ENCODE results near the gene APOL2.
A peak's percentile ranks its signal among the peaks of the same experiment; 100 is the strongest.
"Not testable (repeated sequence)": the region's sequence is repeated elsewhere in the genome, so short reads cannot be mapped to it uniquely, and the experiment has no call there.

APOL2 gene

GRCh38 chr22:36215981-36216380, 23.3 kb downstream of the APOL2 start:
- no peaks in the 10 kb centered on the region for H3K36me3 Mint-ChIP-seq (ENCODE audit: low read depth)
- H3K27ac Mint-ChIP-seq: no peak overlapping the region
- H3K4me3 Mint-ChIP-seq: no peak overlapping the region
- H3K27me3 Mint-ChIP-seq: no peaks in the 10 kb centered on the region
- intact Hi-C loops (cut with micrococcal nuclease): no loop called here
- no peaks in the 10 kb centered on the region for H3K9me3 Mint-ChIP-seq
- H3K4me1 Mint-ChIP-seq (ENCODE audit: low read depth): peaks cover 72% of the 10 kb centered on the region

- H3K9me3 Mint-ChIP-seq: peaks cover 8% of the 10 kb centered on the region
- intact Hi-C loops (cut with micrococcal nuclease): no loop called here
- H3K27me3 Mint-ChIP-seq: no peaks in the 10 kb centered on the region
- H3K4me1 Mint-ChIP-seq (ENCODE audit: low read depth): peaks cover 75% of the 10 kb centered on the region
- H3K27ac Mint-ChIP-seq: peak overlapping the region; percentile 92
- no peak overlapping the region for H3K4me3 Mint-ChIP-seq
- H3K36me3 Mint-ChIP-seq (ENCODE audit: low read depth): no peaks in the 10 kb centered on the region
These were observed 25.7 kb downstream of the APOL2 start for GRCh38 chr22:36213586-36213985.

- H3K4me3 Mint-ChIP-seq: no peak overlapping the region
- peak overlapping the region; percentile 92 for H3K27ac Mint-ChIP-seq
- no peaks in the 10 kb centered on the region for H3K36me3 Mint-ChIP-seq (ENCODE audit: low read depth)
- H3K27me3 Mint-ChIP-seq: no peaks in the 10 kb centered on the region
- peaks cover 75% of the 10 kb centered on the region for H3K4me1 Mint-ChIP-seq (ENCODE audit: low read depth)
- intact Hi-C loops (cut with micrococcal nuclease): no loop called here
- peaks cover 8% of the 10 kb centered on the region for H3K9me3 Mint-ChIP-seq
These were observed 26.4 kb downstream of the APOL2 start for GRCh38 chr22:36212901-36213300.

GRCh38 chr22:36211237-36211861, 28.0 kb downstream of the APOL2 start:
- Mint-ChIP-seq H3K9me3 (peaks cover 8% of the 10 kb centered on the region), H3K27ac (peak overlapping the region; percentile 92), H3K4me1 (ENCODE audit: low read depth) (peaks cover 85% of the 10 kb centered on the region), H3K4me3 (peak overlapping the region; percentile 72), H3K27me3 (no peaks in the 10 kb centered on the region), H3K36me3 (ENCODE audit: low read depth) (no peaks in the 10 kb centered on the region)
- intact Hi-C loops (cut with micrococcal nuclease): no loop called here

- no peaks in the 10 kb centered on the region for H3K27me3 Mint-ChIP-seq
- peak overlapping the region; percentile 72 for H3K4me3 Mint-ChIP-seq
- peaks cover 91% of the 10 kb centered on the region for H3K4me1 Mint-ChIP-seq (ENCODE audit: low read depth)
- intact Hi-C loops (cut with micrococcal nuclease): no loop called here
- peaks cover 8% of the 10 kb centered on the region for H3K9me3 Mint-ChIP-seq
- H3K36me3 Mint-ChIP-seq (ENCODE audit: low read depth): no peaks in the 10 kb centered on the region
- H3K27ac Mint-ChIP-seq: peak overlapping the region; percentile 92
These were observed 29.1 kb downstream of the APOL2 start for GRCh38 chr22:36210224-36210623.

GRCh38 chr22:36209488-36209908, 29.8 kb downstream of the APOL2 start:
- intact Hi-C loops (cut with micrococcal nuclease); H3K9me3 Mint-ChIP-seq; H3K36me3 Mint-ChIP-seq (ENCODE audit: low read depth); H3K27me3 Mint-ChIP-seq: not testable (repeated sequence)
- H3K4me3 Mint-ChIP-seq: peak overlapping the region; percentile 17
- H3K4me1 Mint-ChIP-seq (ENCODE audit: low read depth): peaks cover 97% of the 10 kb centered on the region
- peak overlapping the region; percentile 92 for H3K27ac Mint-ChIP-seq

- intact Hi-C loops (cut with micrococcal nuclease): no loop called here
- no peaks in the 10 kb centered on the region for H3K27me3 Mint-ChIP-seq
- H3K4me1 Mint-ChIP-seq (ENCODE audit: low read depth): peaks cover 97% of the 10 kb centered on the region
- peak overlapping the region; percentile 92 for H3K27ac Mint-ChIP-seq
- peak overlapping the region; percentile 7 for H3K4me3 Mint-ChIP-seq
- H3K36me3 Mint-ChIP-seq (ENCODE audit: low read depth): no peaks in the 10 kb centered on the region
- H3K9me3 Mint-ChIP-seq: peaks cover 8% of the 10 kb centered on the region
These were observed 30.4 kb downstream of the APOL2 start for GRCh38 chr22:36208914-36209313.

- H3K27me3 Mint-ChIP-seq: no peaks in the 10 kb centered on the region
- H3K27ac Mint-ChIP-seq: peak overlapping the region; percentile 92
- H3K4me1 Mint-ChIP-seq (ENCODE audit: low read depth): peaks cover 97% of the 10 kb centered on the region
- H3K4me3 Mint-ChIP-seq: no peak overlapping the region
- H3K9me3 Mint-ChIP-seq: peaks cover 8% of the 10 kb centered on the region
- intact Hi-C loops (cut with micrococcal nuclease): no loop called here
- H3K36me3 Mint-ChIP-seq (ENCODE audit: low read depth): no peaks in the 10 kb centered on the region
These were observed 31.1 kb downstream of the APOL2 start for GRCh38 chr22:36208162-36208765.

- peaks cover 8% of the 10 kb centered on the region for H3K9me3 Mint-ChIP-seq
- H3K27me3 Mint-ChIP-seq: no peaks in the 10 kb centered on the region
- H3K36me3 Mint-ChIP-seq (ENCODE audit: low read depth): peaks cover 3% of the 10 kb centered on the region
- intact Hi-C loops (cut with micrococcal nuclease): no loop called here
- no peak overlapping the region for H3K4me3 Mint-ChIP-seq
- H3K27ac Mint-ChIP-seq: peak overlapping the region; percentile 15
- peaks cover 97% of the 10 kb centered on the region for H3K4me1 Mint-ChIP-seq (ENCODE audit: low read depth)
These were observed 33.1 kb downstream of the APOL2 start for GRCh38 chr22:36206255-36206654.

- Mint-ChIP-seq H3K27ac (peak overlapping the region; percentile 15), H3K4me1 (ENCODE audit: low read depth) (peaks cover 97% of the 10 kb centered on the region)
- intact Hi-C loops (cut with micrococcal nuclease); H3K27me3 Mint-ChIP-seq; H3K36me3 Mint-ChIP-seq (ENCODE audit: low read depth); H3K9me3 Mint-ChIP-seq; H3K4me3 Mint-ChIP-seq: not testable (repeated sequence)
These were observed 33.8 kb downstream of the APOL2 start for GRCh38 chr22:36205573-36205972.

GRCh38 chr22:36204632-36205015, 34.7 kb downstream of the APOL2 start:
- peak overlapping the region; percentile 36 for H3K27ac Mint-ChIP-seq
- H3K36me3 Mint-ChIP-seq (ENCODE audit: low read depth): peaks cover 19% of the 10 kb centered on the region
- H3K9me3 Mint-ChIP-seq: peaks cover 8% of the 10 kb centered on the region
- intact Hi-C loops (cut with micrococcal nuclease): no loop called here
- H3K4me1 Mint-ChIP-seq (ENCODE audit: low read depth): peaks cover 98% of the 10 kb centered on the region
- no peaks in the 10 kb centered on the region for H3K27me3 Mint-ChIP-seq
- peak overlapping the region; percentile 31 for H3K4me3 Mint-ChIP-seq

- no peaks in the 10 kb centered on the region for H3K27me3 Mint-ChIP-seq
- intact Hi-C loops (cut with micrococcal nuclease): no loop called here
- H3K9me3 Mint-ChIP-seq: peaks cover 3% of the 10 kb centered on the region
- H3K36me3 Mint-ChIP-seq (ENCODE audit: low read depth): peaks cover 24% of the 10 kb centered on the region
- peak overlapping the region; percentile 36 for H3K27ac Mint-ChIP-seq
- peak overlapping the region; percentile 31 for H3K4me3 Mint-ChIP-seq
- H3K4me1 Mint-ChIP-seq (ENCODE audit: low read depth): peaks cover 98% of the 10 kb centered on the region
These were observed 35.2 kb downstream of the APOL2 start for GRCh38 chr22:36204001-36204631.

GRCh38 chr22:36203441-36203840, 35.9 kb downstream of the APOL2 start:
- intact Hi-C loops (cut with micrococcal nuclease); H3K27me3 Mint-ChIP-seq; H3K9me3 Mint-ChIP-seq; H3K4me3 Mint-ChIP-seq: not testable (repeated sequence)
- H3K4me1 Mint-ChIP-seq (ENCODE audit: low read depth): peaks cover 98% of the 10 kb centered on the region
- H3K36me3 Mint-ChIP-seq (ENCODE audit: low read depth): peaks cover 31% of the 10 kb centered on the region
- peak overlapping the region; percentile 84 for H3K27ac Mint-ChIP-seq

GRCh38 chr22:36202906-36203305, 36.4 kb downstream of the APOL2 start:
- H3K27me3 Mint-ChIP-seq; H3K9me3 Mint-ChIP-seq; intact Hi-C loops (cut with micrococcal nuclease): not testable (repeated sequence)
- Mint-ChIP-seq H3K36me3 (ENCODE audit: low read depth) (peaks cover 36% of the 10 kb centered on the region), H3K4me1 (ENCODE audit: low read depth) (peaks cover 98% of the 10 kb centered on the region), H3K4me3 (peak overlapping the region; percentile 35), H3K27ac (peak overlapping the region; percentile 84)
